Raji (cell line): ENCODE measurements around the gene MARS1.
A peak's percentile ranks its signal among the peaks of the same experiment; 100 is the strongest.

Experiments used
- POLR2A ChIP-seq: IDR thresholded peaks from 2 replicates; pipeline ENCODE4 v1.6.1; 2011; ENCODE audit warnings: low read depth, low read length, control low read depth; ENCODE audit not compliant: insufficient read depth

MARS1 gene

GRCh38 chr12:57541717-57542116, 53.8 kb downstream of the MARS1 start:
- TF ChIP-seq POLR2A: no peak

DNA sequence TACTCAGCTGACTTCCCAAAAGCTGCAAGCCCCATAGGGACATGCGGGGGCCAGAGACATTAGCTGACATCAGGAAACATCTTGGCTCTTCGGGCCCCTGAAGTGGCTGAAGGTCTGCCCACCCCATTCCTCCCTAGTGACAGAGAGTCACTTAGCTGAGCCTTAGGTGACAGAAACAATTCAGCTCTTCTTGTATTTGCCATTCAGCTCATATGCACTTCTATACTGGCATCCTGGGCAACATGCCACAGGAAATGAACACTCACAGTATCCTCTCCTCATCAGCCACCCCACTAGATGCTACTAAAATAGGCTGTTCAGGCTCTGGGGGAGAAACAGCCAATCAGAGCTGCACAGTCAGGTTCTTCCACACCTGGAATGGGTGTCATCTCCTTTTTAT, 55.7 kb downstream of the MARS1 start:
- TF ChIP-seq POLR2A: no peak

- TF ChIP-seq POLR2A: no peak
Observed at GRCh38 chr12:57545809-57546437, 58.1 kb downstream of the MARS1 start.

DNA sequence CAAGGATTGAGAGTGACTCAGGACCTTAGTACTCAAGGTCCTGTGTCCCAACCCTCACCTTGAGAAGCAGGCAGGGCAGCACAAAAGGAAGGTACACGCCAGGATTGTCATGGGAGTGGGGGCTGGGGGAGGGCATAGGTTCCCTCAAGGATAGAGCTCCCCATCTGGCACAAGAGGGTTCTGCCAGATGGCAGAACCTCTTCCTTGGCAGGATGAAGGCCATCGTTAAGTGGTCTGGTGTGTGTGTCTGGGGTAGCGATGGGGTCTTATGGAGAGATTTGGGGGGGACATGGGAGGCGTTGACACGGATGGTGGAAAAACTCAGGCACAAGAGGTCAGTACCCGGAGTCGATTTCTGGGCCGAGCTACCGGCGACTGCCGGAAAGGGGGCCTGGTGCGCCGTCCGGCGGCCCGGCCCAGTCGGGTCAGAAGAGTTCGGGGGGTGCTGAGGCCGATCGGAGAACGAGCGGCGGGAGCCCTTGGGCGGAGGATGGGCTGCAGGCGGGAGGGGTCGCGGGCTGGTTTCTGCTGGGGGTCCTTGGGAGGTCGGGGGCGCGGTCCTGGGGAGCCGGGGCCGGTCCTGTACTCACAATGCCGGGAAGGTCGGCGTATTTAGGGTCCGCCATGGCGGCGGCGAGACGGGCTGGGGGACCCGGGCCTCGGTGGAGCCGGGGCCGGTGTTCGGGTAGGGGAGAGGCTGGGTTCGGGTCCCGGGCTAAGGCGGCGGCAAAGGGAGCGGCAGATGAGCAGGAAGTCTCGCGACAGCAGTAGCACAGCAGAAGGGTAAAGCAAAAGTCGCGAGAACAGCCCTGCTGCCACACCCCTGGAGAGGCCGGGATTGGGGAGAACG, 58.8 kb downstream of the MARS1 start, which contains the start of gene DCTN2:
TSS of gene DCTN2 (minus strand) at position 755 of the 850 bp plus-strand sequence. CDS start at position 626, 129 bp downstream.
- TF ChIP-seq POLR2A: peak; percentile 58

- no peak; the same call in 1 of the 2 replicates for TF ChIP-seq POLR2A
Observed at GRCh38 chr12:57547288-57548012, 59.6 kb downstream of the MARS1 start.

- TF ChIP-seq POLR2A: no peak
Observed at GRCh38 chr12:57548013-57548315, 60.1 kb downstream of the MARS1 start.

- TF ChIP-seq POLR2A: no peak
Observed at GRCh38 chr12:57548488-57548887, 60.6 kb downstream of the MARS1 start.

DNA sequence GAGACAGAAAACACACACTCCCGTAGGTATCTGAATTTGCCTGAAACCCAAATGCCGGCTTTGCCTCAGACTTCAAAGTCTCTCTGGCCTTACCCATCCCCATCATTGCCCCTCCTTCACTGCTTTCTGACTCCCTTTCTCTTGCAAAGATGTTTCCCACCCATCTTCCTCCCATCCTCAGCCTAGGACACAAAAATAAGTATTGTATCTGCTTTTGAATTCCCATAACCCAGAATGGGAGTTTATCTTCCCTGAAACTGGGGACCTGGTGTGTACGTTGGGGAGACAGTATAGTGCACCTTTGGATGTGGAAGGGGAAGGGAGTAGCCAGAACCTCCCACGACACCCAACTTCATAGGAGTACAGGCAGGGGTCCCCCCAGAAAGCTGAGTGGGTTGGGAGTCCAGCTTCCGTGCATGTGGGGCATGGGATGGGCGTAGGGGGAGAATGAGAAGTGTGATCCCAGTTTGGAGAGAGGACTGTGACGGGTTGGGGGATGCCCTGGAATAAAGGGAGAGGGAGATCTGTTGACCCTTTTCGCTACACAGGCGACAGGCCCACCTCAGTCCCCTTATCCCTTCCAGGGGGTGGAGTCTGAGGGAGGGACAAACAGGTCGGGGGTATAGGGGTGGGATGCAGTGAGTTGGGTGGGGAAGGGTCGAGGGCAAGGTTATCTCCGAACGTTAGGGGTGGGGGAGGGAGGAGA, 61.5 kb downstream of the MARS1 start:
- no peak for TF ChIP-seq POLR2A

DNA sequence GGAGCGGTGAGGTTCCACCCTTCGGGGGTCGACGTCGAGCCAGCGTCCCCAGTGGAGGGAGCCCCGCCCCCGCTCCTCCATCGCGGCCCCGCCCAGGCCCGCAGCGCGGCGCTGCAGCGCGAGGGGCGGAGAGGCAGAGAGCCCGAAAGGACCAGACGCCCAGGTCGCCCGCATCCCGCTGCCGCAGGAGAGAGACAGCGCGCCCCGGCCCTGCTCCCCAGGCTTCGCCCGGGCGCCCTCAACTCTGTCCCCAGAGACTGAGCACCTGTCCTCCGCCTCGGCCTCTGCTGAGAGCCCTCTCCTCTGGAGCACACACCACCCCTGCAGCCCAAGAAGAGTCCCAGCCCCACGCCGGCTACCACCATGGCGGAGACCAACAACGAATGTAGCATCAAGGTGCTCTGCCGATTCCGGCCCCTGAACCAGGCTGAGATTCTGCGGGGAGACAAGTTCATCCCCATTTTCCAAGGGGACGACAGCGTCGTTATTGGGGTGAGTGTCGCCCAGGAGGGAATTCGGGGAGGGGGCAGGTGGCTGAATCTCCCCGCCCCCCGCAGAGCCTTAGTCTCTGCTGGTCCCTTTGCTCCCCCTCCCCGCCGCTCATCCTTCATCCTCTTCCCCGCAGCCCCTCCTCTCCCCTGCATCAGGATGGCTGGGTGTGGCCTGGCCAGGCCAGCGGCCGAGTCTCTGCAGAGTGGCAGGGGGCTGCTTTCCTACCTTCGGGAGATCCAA, 62.2 kb downstream of the MARS1 start, which contains the start of gene KIF5A:
TSS of gene KIF5A (plus strand) at position 136 of the 732 bp plus-strand sequence. CDS start at position 364, 228 bp downstream.
- TF ChIP-seq POLR2A: no peak

- TF ChIP-seq POLR2A: no peak
Observed at GRCh38 chr12:57550641-57551549, 63.0 kb downstream of the MARS1 start.

GRCh38 chr12:57551637-57552305, 63.9 kb downstream of the MARS1 start:
- TF ChIP-seq POLR2A: no peak

- no peak for TF ChIP-seq POLR2A
Observed at GRCh38 chr12:57552306-57552651, 64.4 kb downstream of the MARS1 start.

DNA sequence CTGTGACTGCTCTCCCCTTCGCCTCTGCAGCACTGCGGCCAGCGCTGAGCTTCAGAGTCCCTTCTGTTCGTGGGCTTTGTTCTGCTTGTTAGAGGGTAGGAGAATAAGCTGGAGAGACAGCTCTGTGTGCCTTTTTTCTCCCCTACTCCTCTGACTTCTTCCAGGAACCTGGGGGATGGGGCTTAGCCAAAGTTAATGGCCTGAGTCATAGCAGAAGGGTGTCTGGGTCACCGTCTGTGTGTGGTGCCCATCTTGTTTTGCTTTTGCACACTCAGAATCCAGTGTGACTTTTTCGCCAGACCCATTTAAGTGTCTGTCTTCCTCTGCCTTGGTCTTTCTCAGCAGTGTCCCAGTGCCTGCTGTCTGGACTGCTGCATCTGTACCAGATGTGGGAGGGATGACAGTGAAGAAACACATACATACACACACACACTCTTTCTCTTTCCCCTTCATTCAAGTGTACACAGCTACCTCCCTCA, 65.0 kb downstream of the MARS1 start:
- no peak for TF ChIP-seq POLR2A
